ENCODE data around the gene EPSTI1. TPM values are rescaled to one million over a fixed set of nuclear protein-coding genes. Genes with fewer than 3 reads are reported as not detected.

EPSTI1 gene
- total and polyA plus RNA-seq, 10 of the 15 experiments (the other 5 are each of a cell fraction or from before 2014, with no cell fraction given) = 4.7 to 32.0 (median 24.2) TPM

DNA sequence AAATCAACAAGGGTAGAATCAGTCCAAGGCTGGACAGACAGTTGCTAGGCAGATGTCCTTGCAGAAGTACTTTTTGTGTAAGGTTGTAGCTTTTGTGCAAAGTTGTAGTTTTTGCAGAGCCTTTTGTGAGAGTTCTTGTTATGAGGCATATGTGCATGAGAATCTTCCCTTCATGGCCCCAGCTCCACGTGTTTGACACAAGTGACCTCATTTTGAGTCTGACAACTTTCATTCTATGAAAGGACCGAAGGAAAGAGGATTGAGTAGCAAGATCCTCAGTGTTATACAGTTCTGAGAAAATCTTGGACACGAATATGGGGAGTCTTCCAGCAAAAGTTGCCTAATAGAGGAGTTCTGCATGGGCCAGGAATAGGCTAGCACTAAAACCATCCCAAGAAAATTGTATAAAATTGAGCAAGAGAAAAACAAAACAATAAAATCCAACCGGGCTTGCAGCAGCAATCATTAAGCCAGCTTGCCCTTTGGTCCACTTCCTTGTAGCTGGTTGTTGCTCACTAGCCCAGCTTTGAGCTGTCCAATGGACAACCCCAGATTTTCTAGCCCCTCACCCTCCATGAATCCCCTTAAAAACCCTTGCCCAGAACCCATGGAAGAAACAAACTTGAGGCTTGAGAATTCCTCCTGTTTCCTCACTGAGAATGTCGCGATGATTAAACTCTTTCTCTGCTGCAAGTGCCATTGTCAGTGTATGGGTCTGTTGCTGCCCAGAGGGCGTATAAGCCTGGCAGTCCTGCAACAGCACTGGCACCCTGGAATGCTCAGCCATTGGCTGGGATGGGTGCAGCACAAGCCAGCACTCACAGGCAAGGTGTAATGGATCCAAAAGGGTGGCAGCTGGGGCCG lies 6.5 kb downstream of the EPSTI1 start (continued):
- TF ChIP-seq, protein P1, sequence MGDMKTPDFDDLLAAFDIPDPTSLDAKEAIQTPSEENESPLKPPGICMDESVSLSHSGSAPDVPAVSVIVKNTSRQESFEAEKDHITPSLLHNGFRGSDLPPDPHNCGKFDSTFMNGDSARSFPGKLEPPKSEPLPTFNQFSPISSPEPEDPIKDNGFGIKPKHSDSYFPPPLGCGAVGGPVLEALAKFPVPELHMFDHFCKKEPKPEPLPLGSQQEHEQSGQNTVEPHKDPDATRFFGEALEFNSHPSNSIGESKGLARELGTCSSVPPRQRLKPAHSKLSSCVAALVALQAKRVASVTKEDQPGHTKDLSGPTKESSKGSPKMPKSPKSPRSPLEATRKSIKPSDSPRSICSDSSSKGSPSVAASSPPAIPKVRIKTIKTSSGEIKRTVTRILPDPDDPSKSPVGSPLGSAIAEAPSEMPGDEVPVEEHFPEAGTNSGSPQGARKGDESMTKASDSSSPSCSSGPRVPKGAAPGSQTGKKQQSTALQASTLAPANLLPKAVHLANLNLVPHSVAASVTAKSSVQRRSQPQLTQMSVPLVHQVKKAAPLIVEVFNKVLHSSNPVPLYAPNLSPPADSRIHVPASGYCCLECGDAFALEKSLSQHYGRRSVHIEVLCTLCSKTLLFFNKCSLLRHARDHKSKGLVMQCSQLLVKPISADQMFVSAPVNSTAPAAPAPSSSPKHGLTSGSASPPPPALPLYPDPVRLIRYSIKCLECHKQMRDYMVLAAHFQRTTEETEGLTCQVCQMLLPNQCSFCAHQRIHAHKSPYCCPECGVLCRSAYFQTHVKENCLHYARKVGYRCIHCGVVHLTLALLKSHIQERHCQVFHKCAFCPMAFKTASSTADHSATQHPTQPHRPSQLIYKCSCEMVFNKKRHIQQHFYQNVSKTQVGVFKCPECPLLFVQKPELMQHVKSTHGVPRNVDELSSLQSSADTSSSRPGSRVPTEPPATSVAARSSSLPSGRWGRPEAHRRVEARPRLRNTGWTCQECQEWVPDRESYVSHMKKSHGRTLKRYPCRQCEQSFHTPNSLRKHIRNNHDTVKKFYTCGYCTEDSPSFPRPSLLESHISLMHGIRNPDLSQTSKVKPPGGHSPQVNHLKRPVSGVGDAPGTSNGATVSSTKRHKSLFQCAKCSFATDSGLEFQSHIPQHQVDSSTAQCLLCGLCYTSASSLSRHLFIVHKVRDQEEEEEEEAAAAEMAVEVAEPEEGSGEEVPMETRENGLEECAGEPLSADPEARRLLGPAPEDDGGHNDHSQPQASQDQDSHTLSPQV (IDR thresholded peaks at IDR 0.05) = peak; percentile 74; the same call in 1 of the 2 replicates
- TF ChIP-seq, protein P2, sequence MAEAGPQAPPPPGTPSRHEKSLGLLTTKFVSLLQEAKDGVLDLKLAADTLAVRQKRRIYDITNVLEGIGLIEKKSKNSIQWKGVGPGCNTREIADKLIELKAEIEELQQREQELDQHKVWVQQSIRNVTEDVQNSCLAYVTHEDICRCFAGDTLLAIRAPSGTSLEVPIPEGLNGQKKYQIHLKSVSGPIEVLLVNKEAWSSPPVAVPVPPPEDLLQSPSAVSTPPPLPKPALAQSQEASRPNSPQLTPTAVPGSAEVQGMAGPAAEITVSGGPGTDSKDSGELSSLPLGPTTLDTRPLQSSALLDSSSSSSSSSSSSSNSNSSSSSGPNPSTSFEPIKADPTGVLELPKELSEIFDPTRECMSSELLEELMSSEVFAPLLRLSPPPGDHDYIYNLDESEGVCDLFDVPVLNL (IDR thresholded peaks at IDR 0.05; ENCODE audit: low read depth, low read length) = no peak
- no peak for TF ChIP-seq SMAD5 (IDR thresholded peaks at IDR 0.05; ENCODE audit: low read depth)

GRCh38 chr13:42984691-42985090 lies 7.3 kb downstream of the EPSTI1 start:
- Histone ChIP-seq H3K79me2 (ENCODE audit: control insufficient read depth, insufficient read depth, low read length) (peaks cover 17% of the 10 kb centered on the region), H3K36me3 (ENCODE audit: control insufficient read depth in 2 of 2, insufficient read depth in 2 of 2, low read length in 1 of 2) (peaks cover 0 to 10% of the 10 kb centered on the region in 2 experiments; a peak in 1 of 4 replicates), H3K4me2 (ENCODE audit: control insufficient read depth, insufficient read depth) (peak overlapping the region; percentile 41), H3K9ac (ENCODE audit: control insufficient read depth, insufficient read depth, low read length) (no peak overlapping the region), H3K4me3 (no peak overlapping the region), H2AFZ (ENCODE audit: control insufficient read depth, low read depth, low read length) (no peak overlapping the region), H4K20me1 (ENCODE audit: control insufficient read depth, insufficient read depth) (no peaks in the 10 kb centered on the region), H3K9me3 (replicated peaks; ENCODE audit: control insufficient read depth, insufficient read depth, low read length) (no peaks in the 10 kb centered on the region; the same call in 1 of the 3 replicates), H3K27ac (ENCODE audit: control insufficient read depth, insufficient read depth) (peak overlapping the region; percentile 20; the same call in 1 of the 2 replicates), H3K4me1 (ENCODE audit: control insufficient read depth, insufficient read depth, low read length) (peaks cover 14% of the 10 kb centered on the region), H3K27me3 (replicated peaks in 1 of 2; ENCODE audit: control insufficient read depth in 2 of 2, insufficient read depth in 2 of 2, low read length in 1 of 2) (no peaks in the 10 kb centered on the region)
- BruUV-seq (replicated peaks) = no TSS peak
- in situ Hi-C loops (cut with MboI) (no loop called here), intact Hi-C loops (cut with micrococcal nuclease; ENCODE audit: unreplicated experiment) (no loop called here)
- CTCF ChIA-PET = interaction anchor here (1.2 kb wide), 2 partner anchors 13 to 38 kb away, joined by 3 read pairs; partner anchors contain the start of gene DNAJC15
- FAIRE-seq (no peak), DNase-seq (ENCODE audit: low read depth, low spot score) (no peak), ATAC-seq (peak; percentile 69)
- POLR2A ChIA-PET = interaction anchor here (1.3 to 2.2 kb wide), 2 partner anchors 13 to 40 kb away, joined by 6 to 8 read pairs; no protein-coding TSS in a partner anchor
- WGBS (ENCODE audit: insufficient coverage, insufficient replicate concordance, low lambda C conversion rate, missing lambda C conversion rate) = 0% methylated on average over 1 of the region's 1 CpG
- SMC1A ChIA-PET (ENCODE audit: uncharacterized antibody, unreplicated experiment) = interaction anchor here (0.6 to 11.2 kb wide), 7 partner anchors 13 to 111 kb away, joined by 3 to 150 read pairs (median 5); partner anchors contain the start of gene DNAJC15
- RAD21 ChIA-PET (ENCODE audit: unreplicated experiment) = no interaction called here
- no peak for TF ChIP-seq RB1 (IDR thresholded peaks at IDR 0.05; ENCODE audit: borderline replicate concordance)
- TF ChIP-seq RELB (IDR thresholded peaks at IDR 0.05; ENCODE audit: low read depth) = 0 out of 2 replicates have a peak, but pooled peaks have one; percentile 48
- TF ChIP-seq CREM (IDR thresholded peaks at IDR 0.05; ENCODE audit: low read depth) = 0 out of 2 replicates have a peak, but pooled peaks have one; percentile 15
- peak; percentile 82 for TF ChIP-seq SPI1 (IDR thresholded peaks at IDR 0.05; ENCODE audit: borderline replicate concordance, insufficient read depth, low read depth, low read length)
- 0 out of 2 replicates have a peak, but pooled peaks have one; percentile 13 for TF ChIP-seq IRF4 (IDR thresholded peaks at IDR 0.05; ENCODE audit: low read depth, low read length)
- peak; percentile 31 for TF ChIP-seq IKZF1 (conservative IDR thresholded peaks at IDR 0.05)
- no peak for TF ChIP-seq STAT1 (conservative IDR thresholded peaks at IDR 0.05)
- TF ChIP-seq NFIC (IDR thresholded peaks at IDR 0.05; ENCODE audit: low read depth, low read length) = peak; percentile 42; the same call in 1 of the 2 replicates
- no peak for TF ChIP-seq ZNF384 (IDR thresholded peaks at IDR 0.05; ENCODE audit: borderline replicate concordance, low read depth, low read length)
- peak; percentile 41; the same call in 1 of the 3 replicates for TF ChIP-seq POU2F2 (IDR thresholded peaks at IDR 0.05; ENCODE audit: borderline replicate concordance, low read depth, low read length)
- 0 out of 2 replicates have a peak, but pooled peaks have one; percentile 13 for TF ChIP-seq MTA2 (IDR thresholded peaks at IDR 0.05; ENCODE audit: low read depth)

Measured in GM12878 (cell line).